Breast epithelium (tissue), 3 donors: ENCODE data around the gene CTDNEP1.

Experiments used
- POLR2A ChIP-seq: fragments of 450-650 bp; IDR thresholded peaks from one replicate; pipeline ENCODE4 v1.6.1; 2016; ENCODE audit warnings: antibody characterized with exemption, mild to moderate bottlenecking, moderate library complexity
- POLR2AphosphoS5 ChIP-seq, 3 donors: sonication (generic); formaldehyde crosslinking; IDR thresholded peaks; one replicate each; pipeline ENCODE4 v1.6.1; 2017; ENCODE audit warnings: antibody characterized with exemption in 3 of 3
- TF ChIP-seq, protein P1 (sequence below), 3 donors: fragments of 450-650 bp; IDR thresholded peaks; one replicate each; pipeline ENCODE4 v1.5.1; 2016 to 2017; ENCODE audit warnings: antibody characterized with exemption in 3 of 3, mild to moderate bottlenecking in 3 of 3, moderate library complexity in 3 of 3

DNA sequence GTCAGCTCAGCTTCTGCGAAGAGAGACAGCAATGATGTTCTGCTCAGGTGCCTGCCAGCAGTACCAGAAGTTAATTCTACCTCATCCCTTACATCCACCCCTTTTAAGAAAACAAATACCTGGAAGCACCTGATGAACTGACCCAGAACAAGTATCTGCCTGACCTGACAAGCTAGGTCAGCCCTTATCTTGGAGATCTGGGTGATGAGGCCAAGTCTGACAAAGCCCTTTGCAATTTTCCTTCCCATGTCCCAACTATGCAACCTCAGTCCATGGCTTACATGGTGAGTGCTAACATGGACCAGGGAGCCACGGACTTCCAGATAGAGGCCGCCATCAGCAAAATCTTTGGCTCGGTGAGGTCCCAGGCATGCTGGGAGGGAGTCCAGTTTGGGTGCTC is 28.2 kb downstream of the CTDNEP1 start:
- TF ChIP-seq, protein P1, sequence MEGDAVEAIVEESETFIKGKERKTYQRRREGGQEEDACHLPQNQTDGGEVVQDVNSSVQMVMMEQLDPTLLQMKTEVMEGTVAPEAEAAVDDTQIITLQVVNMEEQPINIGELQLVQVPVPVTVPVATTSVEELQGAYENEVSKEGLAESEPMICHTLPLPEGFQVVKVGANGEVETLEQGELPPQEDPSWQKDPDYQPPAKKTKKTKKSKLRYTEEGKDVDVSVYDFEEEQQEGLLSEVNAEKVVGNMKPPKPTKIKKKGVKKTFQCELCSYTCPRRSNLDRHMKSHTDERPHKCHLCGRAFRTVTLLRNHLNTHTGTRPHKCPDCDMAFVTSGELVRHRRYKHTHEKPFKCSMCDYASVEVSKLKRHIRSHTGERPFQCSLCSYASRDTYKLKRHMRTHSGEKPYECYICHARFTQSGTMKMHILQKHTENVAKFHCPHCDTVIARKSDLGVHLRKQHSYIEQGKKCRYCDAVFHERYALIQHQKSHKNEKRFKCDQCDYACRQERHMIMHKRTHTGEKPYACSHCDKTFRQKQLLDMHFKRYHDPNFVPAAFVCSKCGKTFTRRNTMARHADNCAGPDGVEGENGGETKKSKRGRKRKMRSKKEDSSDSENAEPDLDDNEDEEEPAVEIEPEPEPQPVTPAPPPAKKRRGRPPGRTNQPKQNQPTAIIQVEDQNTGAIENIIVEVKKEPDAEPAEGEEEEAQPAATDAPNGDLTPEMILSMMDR (IDR thresholded peaks at IDR 0.05): no peak
- TF ChIP-seq POLR2A: no peak
- no peak for TF ChIP-seq POLR2AphosphoS5 (IDR thresholded peaks at IDR 0.05)
